HG03558 (cell line): Measurements from ENCODE around the gene DUS3L.

Source experiments
- ATAC-seq: cut with Tn5 transposase; IDR thresholded peaks from one replicate; pipeline ENCODE4 v1.9.1; 2021; ENCODE audit warnings: moderate number of reproducible peaks; ENCODE audit not compliant: unreplicated experiment; ENCODE audit errors: extremely low read depth

Gene DUS3L

GRCh38 chr19:5790559-5791520 is at the start of gene DUS3L:
Gene DUS3L (minus strand): TSS chr19:5791163. CDS start chr19:5791141, 22 bp downstream.
- ATAC-seq, result peak; percentile 72

- no peak for ATAC-seq
Observed at GRCh38 chr19:5839065-5840017, 48.4 kb upstream of the DUS3L start, which contains the start of gene FUT6. Gene FUT6 (minus strand): TSS chr19:5839702. CDS start chr19:5832567, 7,135 bp downstream.

- no peak for ATAC-seq
Observed at GRCh38 chr19:5838353-5839064, 47.5 kb upstream of the DUS3L start.

- no peak for ATAC-seq
Observed at GRCh38 chr19:5837761-5838352, 46.9 kb upstream of the DUS3L start.

- ATAC-seq, result no peak
Observed at GRCh38 chr19:5832527-5833216, 41.7 kb upstream of the DUS3L start.

- ATAC-seq, result no peak
Observed at GRCh38 chr19:5832061-5832460, 41.1 kb upstream of the DUS3L start.

GRCh38 chr19:5831159-5831558 is 40.2 kb upstream of the DUS3L start:
- ATAC-seq, result no peak

- ATAC-seq, result no peak
Observed at GRCh38 chr19:5829567-5830310, 38.8 kb upstream of the DUS3L start.

- no peak for ATAC-seq
Observed at GRCh38 chr19:5828661-5829566, 38.0 kb upstream of the DUS3L start.

- peak; percentile 64 for ATAC-seq
Observed at GRCh38 chr19:5827891-5828660, 37.1 kb upstream of the DUS3L start.

- ATAC-seq, result no peak
Observed at GRCh38 chr19:5827342-5827890, 36.5 kb upstream of the DUS3L start.

GRCh38 chr19:5826531-5827341 is 35.8 kb upstream of the DUS3L start:
- no peak for ATAC-seq

GRCh38 chr19:5825178-5825577 is 34.2 kb upstream of the DUS3L start:
- ATAC-seq, result no peak

GRCh38 chr19:5824751-5825150 is 33.8 kb upstream of the DUS3L start:
- no peak for ATAC-seq

GRCh38 chr19:5823579-5824281 is 32.8 kb upstream of the DUS3L start:
- no peak for ATAC-seq
